Measurements from ENCODE around the gene RAMAC. TPM values are rescaled to one million over a fixed set of nuclear protein-coding genes. Genes with fewer than 3 reads are reported as not detected.

The RAMAC gene
- total RNA-seq, 5 donors from 2014 or later (not counting 1 experiment from before 2014, with no cell fraction given) = 15.7 to 21.4 (median 17.4) TPM

DNA sequence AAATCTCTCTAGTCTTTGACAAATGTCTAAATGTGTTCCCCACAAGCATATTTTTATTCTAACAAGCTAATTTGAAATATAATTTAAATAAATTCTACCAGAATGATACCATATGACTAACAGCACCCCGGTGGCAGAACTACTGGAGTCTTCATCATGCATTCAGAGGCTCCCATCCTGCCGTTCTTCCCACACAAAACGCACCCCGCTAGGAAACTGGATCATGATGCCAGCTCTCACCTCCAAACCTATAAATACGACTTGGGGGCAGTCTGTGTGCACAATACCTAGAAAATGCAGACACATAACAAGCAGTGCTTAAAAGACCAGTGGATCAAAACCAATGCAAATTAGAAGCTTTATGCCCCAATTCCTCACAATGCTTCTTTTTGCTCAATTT, 42.0 kb upstream of the RAMAC start:
- 87% methylated on average over 5 of the region's 5 CpGs for WGBS (ENCODE audit: insufficient coverage)
- H3K4me3 Mint-ChIP-seq = no peak overlapping the region
- Histone ChIP-seq H3K27ac (ENCODE audit: low read length) (no peak overlapping the region), H3K4me3 (ENCODE audit: control insufficient read depth in 1 of 2, extremely low read depth in 1 of 2, low read length in 1 of 2) (no peak overlapping the region), H3K4me1 (ENCODE audit: control insufficient read depth in 1 of 2, extremely low read depth in 1 of 2, insufficient read depth in 2 of 2, low read length in 2 of 2) (no peaks in the 10 kb centered on the region), H3K27me3 (replicated peaks in 1 of 2; ENCODE audit: control insufficient read depth in 2 of 2, extremely low read depth in 1 of 2, insufficient read depth in 2 of 2, low read length in 1 of 2) (peaks cover 0 to 25% of the 10 kb centered on the region in 2 experiments), H3K9me3 (no peaks in the 10 kb centered on the region), H3K36me3 (ENCODE audit: control insufficient read depth in 2 of 2, extremely low read depth in 1 of 2, insufficient read depth in 1 of 2, low read length in 1 of 2) (no peaks in the 10 kb centered on the region)
- CTCF ChIA-PET = no interaction called here
- no peak for ATAC-seq (replicated peaks in 1 of 4)
- no peaks in the 10 kb centered on the region for H3K4me1 Mint-ChIP-seq
- no peak overlapping the region for H3K27ac Mint-ChIP-seq
- no peaks in the 10 kb centered on the region for H3K36me3 Mint-ChIP-seq
- POLR2A ChIA-PET = no interaction called here
- no peak for DNase-seq
- peaks cover 16 to 20% of the 10 kb centered on the region in 2 donors for H3K27me3 Mint-ChIP-seq
- H3K9me3 Mint-ChIP-seq = no peaks in the 10 kb centered on the region

DNA sequence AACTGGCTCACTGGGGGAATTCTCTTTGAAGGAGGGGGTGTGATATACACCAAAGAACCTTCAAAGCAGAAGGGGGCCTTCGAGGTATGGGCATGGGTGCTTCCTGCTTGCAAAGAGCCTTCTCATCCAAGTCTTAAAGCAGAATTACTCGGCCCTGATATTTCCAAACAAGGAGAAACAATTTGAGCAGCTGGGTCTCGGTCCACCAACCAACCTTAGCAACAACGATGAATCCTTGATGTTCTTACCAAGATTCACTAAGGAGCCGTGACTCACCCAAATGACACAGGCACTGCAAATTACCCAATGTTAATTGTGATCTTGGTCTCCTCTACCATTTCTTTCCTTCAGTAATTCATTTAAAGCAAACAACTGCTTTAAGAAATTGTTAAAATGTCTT, 41.2 kb upstream of the RAMAC start:
- H3K4me3 ChIP-seq (ENCODE audit: control insufficient read depth in 1 of 2, extremely low read depth in 1 of 2, low read length in 1 of 2) = no peak overlapping the region
- no peak for DNase-seq
- H3K9me3 Mint-ChIP-seq = no peaks in the 10 kb centered on the region
- no peak for ATAC-seq (replicated peaks in 1 of 4)
- peaks cover 14 to 20% of the 10 kb centered on the region in 2 donors for H3K27me3 Mint-ChIP-seq
- WGBS (ENCODE audit: insufficient coverage) = 41% methylated on average over 2 of the region's 5 CpGs
- H3K36me3 ChIP-seq (ENCODE audit: control insufficient read depth in 2 of 2, extremely low read depth in 1 of 2, insufficient read depth in 1 of 2, low read length in 1 of 2) = no peaks in the 10 kb centered on the region
- ChIA-PET POLR2A (no interaction called here), CTCF (no interaction called here)
- H3K27ac ChIP-seq (ENCODE audit: low read length) = no peak overlapping the region
- no peaks in the 10 kb centered on the region for H3K4me1 ChIP-seq (ENCODE audit: control insufficient read depth in 1 of 2, extremely low read depth in 1 of 2, insufficient read depth in 2 of 2, low read length in 2 of 2)
- H3K36me3 Mint-ChIP-seq = no peaks in the 10 kb centered on the region
- H3K4me3 Mint-ChIP-seq = no peak overlapping the region
- peaks cover 0 to 28% of the 10 kb centered on the region in 2 experiments for H3K27me3 ChIP-seq (replicated peaks in 1 of 2; ENCODE audit: control insufficient read depth in 2 of 2, extremely low read depth in 1 of 2, insufficient read depth in 2 of 2, low read length in 1 of 2)
- no peak overlapping the region for H3K27ac Mint-ChIP-seq
- no peaks in the 10 kb centered on the region for H3K4me1 Mint-ChIP-seq
- H3K9me3 ChIP-seq = no peaks in the 10 kb centered on the region

DNA sequence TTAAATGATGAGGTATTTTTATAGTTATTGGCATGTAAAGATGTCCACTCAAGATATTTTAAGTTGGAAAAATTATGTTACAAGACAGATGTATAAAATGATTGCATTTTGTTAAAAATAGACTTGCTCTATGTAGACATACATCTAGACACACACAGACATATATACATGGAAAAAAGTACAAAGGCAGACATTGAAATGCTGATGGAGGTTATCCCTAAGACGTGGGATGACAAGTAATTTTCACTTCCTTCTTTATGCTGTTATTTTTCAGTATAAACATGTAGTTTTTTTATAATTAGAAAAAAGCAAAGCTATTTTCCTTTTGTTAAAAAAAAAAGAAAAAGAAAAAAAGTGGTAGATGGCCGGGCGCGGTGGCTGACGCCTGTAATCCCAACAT, 40.7 kb upstream of the RAMAC start:
- ATAC-seq (replicated peaks in 1 of 4) = no peak
- POLR2A ChIA-PET = interaction anchor here in 1 of 2 donors (0.7 kb wide), 1 partner anchor 15 kb away, joined by 5 read pairs; no protein-coding TSS in a partner anchor
- WGBS (ENCODE audit: insufficient coverage) = no CpG with 5 or more reads among the region's 5 CpGs
- Mint-ChIP-seq H3K4me1 (no peaks in the 10 kb centered on the region), H3K36me3 (no peaks in the 10 kb centered on the region), H3K9me3 (no peaks in the 10 kb centered on the region), H3K27me3 (peaks cover 14 to 20% of the 10 kb centered on the region in 2 donors), H3K27ac (no peak overlapping the region), H3K4me3 (no peak overlapping the region)
- Histone ChIP-seq H3K9me3 (no peaks in the 10 kb centered on the region), H3K27me3 (replicated peaks in 1 of 2; ENCODE audit: control insufficient read depth in 2 of 2, extremely low read depth in 1 of 2, insufficient read depth in 2 of 2, low read length in 1 of 2) (peaks cover 0 to 28% of the 10 kb centered on the region in 2 experiments), H3K27ac (ENCODE audit: low read length) (no peak overlapping the region), H3K4me3 (ENCODE audit: control insufficient read depth in 1 of 2, extremely low read depth in 1 of 2, low read length in 1 of 2) (no peak overlapping the region), H3K4me1 (ENCODE audit: control insufficient read depth in 1 of 2, extremely low read depth in 1 of 2, insufficient read depth in 2 of 2, low read length in 2 of 2) (no peaks in the 10 kb centered on the region), H3K36me3 (ENCODE audit: control insufficient read depth in 2 of 2, extremely low read depth in 1 of 2, insufficient read depth in 1 of 2, low read length in 1 of 2) (no peaks in the 10 kb centered on the region)
- no peak for DNase-seq
- CTCF ChIA-PET = no interaction called here

DNA sequence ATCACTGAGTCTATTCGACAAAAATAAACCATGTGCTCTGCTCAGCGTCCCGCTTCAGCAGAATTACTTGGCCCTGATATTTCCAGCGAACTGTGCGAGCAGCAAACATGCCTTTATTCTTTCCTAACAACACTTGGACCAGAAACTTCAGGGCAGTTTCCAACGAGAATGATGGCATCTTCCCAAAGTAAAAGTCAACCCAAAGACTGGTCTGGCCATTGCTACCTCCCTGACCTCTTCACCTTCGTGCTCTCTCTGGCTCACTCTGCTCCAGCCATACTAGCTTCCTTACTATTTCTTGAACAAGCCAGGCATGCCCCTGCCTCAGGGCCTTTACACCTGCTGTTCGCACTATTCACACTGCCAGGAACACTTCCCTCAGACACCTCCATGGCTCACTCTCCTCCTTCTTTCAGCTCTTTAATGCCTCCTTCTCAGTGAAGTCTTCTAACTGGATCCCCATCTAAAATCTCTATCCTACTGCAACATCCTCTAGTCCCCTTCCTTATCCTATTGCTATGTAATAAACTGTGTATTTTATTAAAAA, 39.8 kb upstream of the RAMAC start:
- DNase-seq (no peak), ATAC-seq (replicated peaks in 1 of 4) (no peak)
- Mint-ChIP-seq H3K4me3 (no peak overlapping the region), H3K9me3 (no peaks in the 10 kb centered on the region), H3K27ac (no peak overlapping the region), H3K36me3 (no peaks in the 10 kb centered on the region), H3K27me3 (peaks cover 14 to 20% of the 10 kb centered on the region in 2 donors), H3K4me1 (no peaks in the 10 kb centered on the region)
- peaks cover 0 to under 1% of the 10 kb centered on the region in 2 experiments for H3K4me1 ChIP-seq (ENCODE audit: control insufficient read depth in 1 of 2, extremely low read depth in 1 of 2, insufficient read depth in 2 of 2, low read length in 2 of 2)
- H3K36me3 ChIP-seq (ENCODE audit: control insufficient read depth in 2 of 2, extremely low read depth in 1 of 2, insufficient read depth in 1 of 2, low read length in 1 of 2) = no peaks in the 10 kb centered on the region
- no peak overlapping the region for H3K27ac ChIP-seq (ENCODE audit: low read length)
- ChIA-PET POLR2A (no interaction called here), CTCF (no interaction called here)
- H3K27me3 ChIP-seq (replicated peaks in 1 of 2; ENCODE audit: control insufficient read depth in 2 of 2, extremely low read depth in 1 of 2, insufficient read depth in 2 of 2, low read length in 1 of 2) = peaks cover 0 to 26% of the 10 kb centered on the region in 2 experiments
- 82% methylated on average over 8 of the region's 8 CpGs for WGBS (ENCODE audit: insufficient coverage)
- no peaks in the 10 kb centered on the region for H3K9me3 ChIP-seq
- no peak overlapping the region for H3K4me3 ChIP-seq (ENCODE audit: control insufficient read depth in 1 of 2, extremely low read depth in 1 of 2, low read length in 1 of 2)

DNA sequence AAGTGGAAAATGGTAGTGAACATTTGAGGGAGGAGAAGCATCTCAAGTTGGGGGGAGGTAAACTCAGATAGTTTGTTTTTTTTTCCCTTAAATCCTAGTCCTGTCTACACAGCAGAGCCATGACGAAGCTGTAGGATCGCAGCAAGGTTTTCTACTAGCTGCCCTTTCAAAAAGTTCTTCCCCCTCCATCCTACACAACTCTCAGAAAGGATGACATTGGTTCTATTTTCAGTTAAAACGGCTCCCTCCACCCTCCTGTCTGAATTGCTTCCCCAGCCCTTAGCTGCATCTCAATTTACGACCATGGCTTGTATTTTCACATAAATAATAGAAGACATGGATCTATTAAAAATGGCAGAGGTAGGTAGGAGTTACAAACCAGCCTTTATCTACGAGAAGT, 35.7 kb upstream of the RAMAC start:
- POLR2A ChIA-PET = no interaction called here
- Histone ChIP-seq H3K4me1 (ENCODE audit: control insufficient read depth in 1 of 2, extremely low read depth in 1 of 2, insufficient read depth in 2 of 2, low read length in 2 of 2) (peaks cover 0 to 9% of the 10 kb centered on the region in 2 experiments), H3K4me3 (ENCODE audit: control insufficient read depth in 1 of 2, extremely low read depth in 1 of 2, low read length in 1 of 2) (no peak overlapping the region), H3K27me3 (replicated peaks in 1 of 2; ENCODE audit: control insufficient read depth in 2 of 2, extremely low read depth in 1 of 2, insufficient read depth in 2 of 2, low read length in 1 of 2) (peaks cover 0 to 31% of the 10 kb centered on the region in 2 experiments), H3K36me3 (ENCODE audit: control insufficient read depth in 2 of 2, extremely low read depth in 1 of 2, insufficient read depth in 1 of 2, low read length in 1 of 2) (no peaks in the 10 kb centered on the region), H3K27ac (ENCODE audit: low read length) (no peak overlapping the region), H3K9me3 (no peaks in the 10 kb centered on the region)
- no CpG with 5 or more reads among the region's 5 CpGs for WGBS (ENCODE audit: insufficient coverage)
- H3K36me3 Mint-ChIP-seq = no peaks in the 10 kb centered on the region
- H3K4me1 Mint-ChIP-seq = peaks cover 0 to 4% (median 2%) of the 10 kb centered on the region in 3 donors
- peaks cover 14 to 23% of the 10 kb centered on the region in 2 donors for H3K27me3 Mint-ChIP-seq
- no peak overlapping the region for H3K4me3 Mint-ChIP-seq
- H3K9me3 Mint-ChIP-seq = no peaks in the 10 kb centered on the region
- DNase-seq = no peak
- no peak overlapping the region for H3K27ac Mint-ChIP-seq
- ATAC-seq (replicated peaks in 1 of 4) = no peak
- CTCF ChIA-PET = no interaction called here

DNA sequence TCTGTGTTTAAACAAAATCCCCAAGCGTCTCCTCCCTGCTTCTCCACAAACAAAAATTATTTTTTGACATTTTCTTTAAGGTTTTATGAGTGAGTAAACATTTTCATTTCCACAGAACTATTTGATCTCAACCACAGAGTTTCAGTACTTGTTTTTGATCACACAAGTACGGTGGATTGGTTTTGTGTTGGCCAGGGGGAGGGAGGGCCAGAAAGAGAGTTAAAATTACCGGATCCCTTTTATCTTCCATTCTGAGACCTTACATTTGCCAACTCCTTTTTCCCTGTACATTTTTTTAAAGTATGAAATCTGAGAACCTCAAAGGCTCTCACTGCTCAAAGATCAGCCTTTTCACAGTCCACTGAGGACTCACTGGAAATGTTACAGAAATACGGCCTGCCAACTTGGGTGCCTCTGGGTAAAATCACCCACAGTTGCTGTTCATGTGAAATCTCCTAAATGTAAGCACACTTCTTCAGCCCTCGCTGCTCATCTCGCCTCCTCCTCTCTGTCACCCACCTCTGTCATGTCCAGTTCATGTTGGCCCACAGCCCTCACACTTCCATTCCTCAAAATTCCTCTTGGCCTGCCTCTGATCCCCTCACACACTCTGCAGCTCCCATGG, 35.2 kb upstream of the RAMAC start:
- DNase-seq (no peak), ATAC-seq (replicated peaks in 1 of 4) (no peak)
- Mint-ChIP-seq H3K4me3 (no peak overlapping the region), H3K9me3 (no peaks in the 10 kb centered on the region), H3K4me1 (peaks cover 0 to 4% (median 2%) of the 10 kb centered on the region in 3 donors), H3K36me3 (no peaks in the 10 kb centered on the region), H3K27ac (no peak overlapping the region), H3K27me3 (peaks cover 14 to 23% of the 10 kb centered on the region in 2 donors)
- Histone ChIP-seq H3K27me3 (replicated peaks in 1 of 2; ENCODE audit: control insufficient read depth in 2 of 2, extremely low read depth in 1 of 2, insufficient read depth in 2 of 2, low read length in 1 of 2) (peaks cover 0 to 31% of the 10 kb centered on the region in 2 experiments), H3K9me3 (no peaks in the 10 kb centered on the region), H3K36me3 (ENCODE audit: control insufficient read depth in 2 of 2, extremely low read depth in 1 of 2, insufficient read depth in 1 of 2, low read length in 1 of 2) (no peaks in the 10 kb centered on the region), H3K27ac (ENCODE audit: low read length) (no peak overlapping the region), H3K4me1 (ENCODE audit: control insufficient read depth in 1 of 2, extremely low read depth in 1 of 2, insufficient read depth in 2 of 2, low read length in 2 of 2) (peaks cover 0 to 9% of the 10 kb centered on the region in 2 experiments), H3K4me3 (ENCODE audit: control insufficient read depth in 1 of 2, extremely low read depth in 1 of 2, low read length in 1 of 2) (no peak overlapping the region)
- ChIA-PET POLR2A (no interaction called here), CTCF (no interaction called here)
- 83% methylated on average over 3 of the region's 6 CpGs for WGBS (ENCODE audit: insufficient coverage)
